ENCODE data around the gene CREB1.
"Not testable (repeated sequence)": the region's sequence is repeated elsewhere in the genome, so short reads cannot be mapped to it uniquely, and the experiment has no call there.

CREB1 gene

GRCh38 chr2:207491956-207492355, 37.8 kb upstream of the CREB1 start:
- no peak overlapping the region for H3K4me3 ChIP-seq (ENCODE audit: low read depth, low read length)
- DNase-seq (ENCODE audit: low read depth, low spot score) = no peak
- TF ChIP-seq, protein P1, sequence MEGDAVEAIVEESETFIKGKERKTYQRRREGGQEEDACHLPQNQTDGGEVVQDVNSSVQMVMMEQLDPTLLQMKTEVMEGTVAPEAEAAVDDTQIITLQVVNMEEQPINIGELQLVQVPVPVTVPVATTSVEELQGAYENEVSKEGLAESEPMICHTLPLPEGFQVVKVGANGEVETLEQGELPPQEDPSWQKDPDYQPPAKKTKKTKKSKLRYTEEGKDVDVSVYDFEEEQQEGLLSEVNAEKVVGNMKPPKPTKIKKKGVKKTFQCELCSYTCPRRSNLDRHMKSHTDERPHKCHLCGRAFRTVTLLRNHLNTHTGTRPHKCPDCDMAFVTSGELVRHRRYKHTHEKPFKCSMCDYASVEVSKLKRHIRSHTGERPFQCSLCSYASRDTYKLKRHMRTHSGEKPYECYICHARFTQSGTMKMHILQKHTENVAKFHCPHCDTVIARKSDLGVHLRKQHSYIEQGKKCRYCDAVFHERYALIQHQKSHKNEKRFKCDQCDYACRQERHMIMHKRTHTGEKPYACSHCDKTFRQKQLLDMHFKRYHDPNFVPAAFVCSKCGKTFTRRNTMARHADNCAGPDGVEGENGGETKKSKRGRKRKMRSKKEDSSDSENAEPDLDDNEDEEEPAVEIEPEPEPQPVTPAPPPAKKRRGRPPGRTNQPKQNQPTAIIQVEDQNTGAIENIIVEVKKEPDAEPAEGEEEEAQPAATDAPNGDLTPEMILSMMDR (IDR thresholded peaks at IDR 0.05; ENCODE audit: insufficient read depth, low read length, missing control alignments) = no peak
- CTCF ChIA-PET = interaction anchor here (1.3 kb wide), 1 partner anchor 12 kb away, joined by 4 read pairs; no protein-coding TSS in a partner anchor
- POLR2A ChIA-PET = no interaction called here

DNA sequence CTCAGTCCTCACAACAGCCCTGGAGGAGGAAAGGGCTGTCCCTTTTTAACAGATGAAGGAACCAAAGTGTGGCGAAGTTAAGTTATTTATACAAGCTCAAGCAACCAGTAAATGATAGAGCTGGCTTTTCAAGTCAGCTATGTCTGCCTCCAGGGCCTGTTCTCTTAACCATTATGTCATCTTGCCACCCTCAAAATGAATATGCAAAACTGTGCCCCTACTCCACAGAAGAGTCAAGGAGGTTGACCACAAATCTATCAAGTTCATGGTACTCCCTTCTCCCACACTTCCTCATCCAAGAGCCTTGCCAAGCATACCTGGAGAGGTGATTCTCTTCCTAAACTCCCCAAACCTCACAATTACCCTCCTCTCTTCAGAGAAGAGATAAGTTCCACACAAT, 37.3 kb upstream of the CREB1 start:
- H3K4me3 ChIP-seq (ENCODE audit: low read depth, low read length) = no peak overlapping the region
- no peak for DNase-seq (ENCODE audit: low read depth, low spot score)
- TF ChIP-seq, protein P1 (IDR thresholded peaks at IDR 0.05; ENCODE audit: insufficient read depth, low read length, missing control alignments) = no peak
- CTCF ChIA-PET = interaction anchor here (1.3 kb wide), 1 partner anchor 11 kb away, joined by 4 read pairs; no protein-coding TSS in a partner anchor
- POLR2A ChIA-PET = no interaction called here

DNA sequence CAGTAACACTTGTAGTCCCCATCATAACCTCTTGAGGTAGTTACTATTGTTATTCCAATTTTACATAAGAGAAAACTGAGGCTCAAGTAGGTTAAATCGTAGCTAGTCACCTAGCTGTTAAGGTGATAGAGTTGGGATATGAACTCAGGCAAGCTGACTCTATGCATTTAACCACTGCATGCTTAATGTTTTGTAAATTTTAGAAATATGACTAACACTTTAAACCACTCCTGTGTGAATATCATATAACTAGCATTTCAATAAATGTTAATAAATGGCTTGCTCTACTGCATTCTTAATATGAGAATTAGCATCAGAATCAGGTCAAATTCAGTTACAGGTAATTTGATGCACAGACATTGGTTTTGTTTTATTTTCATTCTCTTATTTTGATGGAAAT, 35.6 kb upstream of the CREB1 start:
- DNase-seq (ENCODE audit: low read depth, low spot score) = no peak
- ChIA-PET POLR2A (no interaction called here), CTCF (interaction anchor here (2.1 kb wide), 1 partner anchor 10 kb away, joined by 11 read pairs; no protein-coding TSS in a partner anchor)

GRCh38 chr2:207496936-207497335, 32.8 kb upstream of the CREB1 start:
- DNase-seq (ENCODE audit: low read depth, low spot score); H3K4me3 ChIP-seq (ENCODE audit: low read depth, low read length): not testable (repeated sequence)
- ChIA-PET POLR2A (interaction anchor here (0.8 kb wide), 1 partner anchor 33 kb away, joined by 3 read pairs; the partner anchor contains the start of gene CREB1), CTCF (interaction anchor here (0.9 to 1.6 kb wide), 3 partner anchors 8 to 370 kb away, joined by 3 to 11 read pairs (median 3); no protein-coding TSS in a partner anchor)

More for the DNA sequence above, 35.6 kb upstream of the CREB1 start:
- TF ChIP-seq, protein P1 (IDR thresholded peaks at IDR 0.05; ENCODE audit: insufficient read depth, low read length, missing control alignments) = no peak
- no peak overlapping the region for H3K4me3 ChIP-seq (ENCODE audit: low read depth, low read length)

DNA sequence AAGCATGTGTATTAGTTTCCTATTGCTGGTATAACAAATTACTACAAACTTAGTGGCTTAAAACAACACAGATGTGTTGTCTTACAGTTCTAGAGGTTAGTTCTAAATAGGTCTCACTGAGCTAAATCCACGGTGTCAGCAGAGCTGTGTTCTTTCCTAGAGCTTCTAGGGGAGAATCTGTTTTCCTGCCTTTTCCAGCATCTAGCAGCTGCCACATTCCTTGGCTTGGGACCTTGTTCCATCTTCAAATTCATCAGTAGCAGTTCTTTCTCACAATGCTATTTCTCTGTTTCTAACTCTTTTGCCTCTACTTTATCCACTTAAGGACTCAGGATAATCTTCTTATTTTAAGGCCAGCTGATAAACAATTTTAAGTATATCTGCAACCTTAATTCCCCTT, 32.2 kb upstream of the CREB1 start:
- H3K4me3 ChIP-seq (ENCODE audit: low read depth, low read length) = no peak overlapping the region
- TF ChIP-seq, protein P1 (IDR thresholded peaks at IDR 0.05; ENCODE audit: insufficient read depth, low read length, missing control alignments) = no peak
- POLR2A ChIA-PET = no interaction called here
- CTCF ChIA-PET = interaction anchor here (1.4 to 1.6 kb wide), 2 partner anchors 9 to 369 kb away, joined by 3 to 11 read pairs; no protein-coding TSS in a partner anchor
- DNase-seq (ENCODE audit: low read depth, low spot score) = no peak

- ChIA-PET POLR2A (no interaction called here), CTCF (interaction anchor here (1.6 kb wide), 1 partner anchor 10 kb away, joined by 11 read pairs; no protein-coding TSS in a partner anchor)
- TF ChIP-seq, protein P1 (IDR thresholded peaks at IDR 0.05; ENCODE audit: insufficient read depth, low read length, missing control alignments) = no peak
- no peak overlapping the region for H3K4me3 ChIP-seq (ENCODE audit: low read depth, low read length)
- DNase-seq (ENCODE audit: low read depth, low spot score) = no peak
These were observed 31.3 kb upstream of the CREB1 start for GRCh38 chr2:207498427-207498826.

GRCh38 chr2:207499114-207499513, 30.6 kb upstream of the CREB1 start:
- ChIA-PET CTCF (no interaction called here), POLR2A (no interaction called here)
- H3K4me3 ChIP-seq (ENCODE audit: low read depth, low read length) = no peak overlapping the region
- TF ChIP-seq, protein P1 (IDR thresholded peaks at IDR 0.05; ENCODE audit: insufficient read depth, low read length, missing control alignments) = no peak
- DNase-seq (ENCODE audit: low read depth, low spot score) = no peak

Data from AG04449 (cell line).